Lower lobe of right lung (tissue), 2 donors: Measurements from ENCODE around the gene ZSCAN5C. TPM values are rescaled to one million over a fixed set of nuclear protein-coding genes. Genes with fewer than 3 reads are reported as not detected.
"Not testable (repeated sequence)": the region's sequence is repeated elsewhere in the genome, so short reads cannot be mapped to it uniquely, and the experiment has no call there.

Experiments
- ATAC-seq, 2 donors: fragments of 200-7000 bp; cut with Tn5 transposase; one replicate each; pipeline ENCODE4 v1.9.1; 2020 to 2022; ENCODE audit warnings: mild to moderate bottlenecking in 2 of 2, moderate library complexity in 2 of 2
- DNase-seq: peaks from one replicate; pipeline ENCODE4 v3.0.0-alpha.2; 2020
- H3K27ac ChIP-seq: fragments of 200-600 bp; one replicate; pipeline ENCODE4 v1.8.0; 2022
- H3K27me3 ChIP-seq: fragments of 200-600 bp; one replicate; pipeline ENCODE4 v1.8.0; 2022; ENCODE audit warnings: low read depth
- H3K36me3 ChIP-seq: fragments of 200-600 bp; one replicate; pipeline ENCODE4 v1.8.0; 2022; ENCODE audit warnings: mild to moderate bottlenecking
- H3K4me1 ChIP-seq: fragments of 200-600 bp; one replicate; pipeline ENCODE4 v1.8.0; 2022
- H3K4me3 ChIP-seq: fragments of 200-600 bp; one replicate; pipeline ENCODE4 v1.8.0; 2022; ENCODE audit warnings: mild to moderate bottlenecking
- H3K9me3 ChIP-seq: fragments of 200-600 bp; one replicate; pipeline ENCODE4 v1.8.0; 2022
- CTCF ChIP-seq: fragments of 200-600 bp; IDR thresholded peaks from one replicate; pipeline ENCODE4 v1.8.0; 2022; ENCODE audit warnings: antibody characterized with exemption, mild to moderate bottlenecking
- intact Hi-C: fragments of 100-400 bp; cut with DNase I; formaldehyde crosslinking; loops from one replicate; pipeline ENCODE4 v1.11.0; 2022
- total RNA-seq: library from RNA; stranded (reverse); fragmentation: NEBNext Ultra II Directional; extraction: Animal tissue kit (Norgen Biotek cat#: 25700); gene quantifications from one replicate; pipeline ENCODE4 v1.2.1, GENCODE V29; 2021
- donor health status: DM: no; HTN: yes; CAD: no; lungs with severe emphysema.

Gene ZSCAN5C
- total RNA-seq, 1 donor from 2014 or later: not detected

- no peaks in the 10 kb centered on the region for H3K36me3 ChIP-seq
- no peak overlapping the region for H3K4me3 ChIP-seq
- no peaks in the 10 kb centered on the region for H3K4me1 ChIP-seq
- TF ChIP-seq CTCF: no peak
- no peaks in the 10 kb centered on the region for H3K9me3 ChIP-seq
- no peak overlapping the region for H3K27ac ChIP-seq
- H3K27me3 ChIP-seq: no peaks in the 10 kb centered on the region
- ATAC-seq (no peak), DNase-seq (no peak)
- intact Hi-C loops: no loop called here
Observed at GRCh38 chr19:56193981-56194640, 8.0 kb upstream of the ZSCAN5C start.

GRCh38 chr19:56197646-56198045 lies 4.4 kb upstream of the ZSCAN5C start, which contains the start of gene ZSCAN5B:
Gene ZSCAN5B, minus strand, starts transcription at chr19:56197783. Its CDS starts 4,731 bp downstream, at chr19:56193052.
- H3K27ac ChIP-seq, H3K4me3 ChIP-seq, H3K4me1 ChIP-seq, H3K9me3 ChIP-seq, intact Hi-C loops, H3K36me3 ChIP-seq, ATAC-seq, DNase-seq, H3K27me3 ChIP-seq: not testable (repeated sequence)

- no peak for ATAC-seq
- Histone ChIP-seq H3K9me3 (no peaks in the 10 kb centered on the region), H3K36me3 (no peaks in the 10 kb centered on the region), H3K4me3 (no peak overlapping the region), H3K27ac (no peak overlapping the region), H3K4me1 (no peaks in the 10 kb centered on the region), H3K27me3 (no peaks in the 10 kb centered on the region)
- intact Hi-C loops: no loop called here
- TF ChIP-seq CTCF: no peak
- DNase-seq: no peak
Observed at GRCh38 chr19:56199687-56200086, 2.4 kb upstream of the ZSCAN5C start.

GRCh38 chr19:56207581-56207980 lies 5.5 kb downstream of the ZSCAN5C start:
- H3K9me3 ChIP-seq, DNase-seq, ATAC-seq, H3K4me3 ChIP-seq, H3K4me1 ChIP-seq, H3K36me3 ChIP-seq, intact Hi-C loops, H3K27me3 ChIP-seq, H3K27ac ChIP-seq: not testable (repeated sequence)

- intact Hi-C loops: no loop called here
- Histone ChIP-seq H3K9me3 (no peaks in the 10 kb centered on the region), H3K4me1 (no peaks in the 10 kb centered on the region), H3K4me3 (no peak overlapping the region), H3K27ac (no peak overlapping the region), H3K36me3 (no peaks in the 10 kb centered on the region), H3K27me3 (no peaks in the 10 kb centered on the region)
- DNase-seq (no peak), ATAC-seq (no peak)
- TF ChIP-seq CTCF: no peak
Observed at GRCh38 chr19:56209091-56209490, 7.0 kb downstream of the ZSCAN5C start.

- H3K4me1 ChIP-seq, DNase-seq, H3K27me3 ChIP-seq, intact Hi-C loops, H3K36me3 ChIP-seq, H3K27ac ChIP-seq, H3K4me3 ChIP-seq, H3K9me3 ChIP-seq, ATAC-seq: not testable (repeated sequence)
Observed at GRCh38 chr19:56210036-56210435, 8.0 kb downstream of the ZSCAN5C start.

- ATAC-seq: no peak
- H3K4me3 ChIP-seq: no peak overlapping the region
Observed at GRCh38 chr19:56211718-56212117, 9.6 kb downstream of the ZSCAN5C start.

More at GRCh38 chr19:56211718-56212117, 9.6 kb downstream of the ZSCAN5C start:
- Histone ChIP-seq H3K36me3 (no peaks in the 10 kb centered on the region), H3K4me1 (no peaks in the 10 kb centered on the region), H3K27ac (no peak overlapping the region), H3K9me3 (no peaks in the 10 kb centered on the region), H3K27me3 (peaks cover 9% of the 10 kb centered on the region)
- TF ChIP-seq CTCF: no peak
- intact Hi-C loops: no loop called here
- DNase-seq: no peak
